ENCODE data around the gene SIRPA.

Gene SIRPA

GRCh38 chr20:1875762-1876161, 19.4 kb upstream of the SIRPA start:
- Histone ChIP-seq H3K4me1 (ENCODE audit: insufficient read depth, insufficient read length) (peaks cover 7% of the 10 kb centered on the region), H3K27me3 (ENCODE audit: insufficient read depth, insufficient read length) (no peaks in the 10 kb centered on the region), H3K9ac (ENCODE audit: insufficient read length, low read depth) (no peak overlapping the region), H3K4me3 (ENCODE audit: insufficient read length, low read depth) (no peak overlapping the region), H3K9me3 (ENCODE audit: insufficient read depth, low read length) (no peaks in the 10 kb centered on the region), H3K36me3 (ENCODE audit: insufficient read depth, insufficient read length, low read length) (no peaks in the 10 kb centered on the region)
- TF ChIP-seq SUZ12 (IDR thresholded peaks at IDR 0.05; ENCODE audit: extremely low read depth, insufficient read depth, insufficient read length) (no peak), ZNF274 (IDR thresholded peaks at IDR 0.05; ENCODE audit: low read depth, low read length) (no peak), YY1 (IDR thresholded peaks at IDR 0.05; ENCODE audit: insufficient read depth, insufficient read length) (no peak)
- DNase-seq (ENCODE audit: low read depth, low spot score) = no peak

- no peaks in the 10 kb centered on the region for H3K9me3 ChIP-seq (ENCODE audit: insufficient read depth, low read length)
- no peak for TF ChIP-seq YY1 (IDR thresholded peaks at IDR 0.05; ENCODE audit: insufficient read depth, insufficient read length)
- no peak for TF ChIP-seq SUZ12 (IDR thresholded peaks at IDR 0.05; ENCODE audit: extremely low read depth, insufficient read depth, insufficient read length)
- no peak for TF ChIP-seq ZNF274 (IDR thresholded peaks at IDR 0.05; ENCODE audit: low read depth, low read length)
- no peak overlapping the region for H3K4me3 ChIP-seq (ENCODE audit: insufficient read length, low read depth)
- no peak for DNase-seq (ENCODE audit: low read depth, low spot score)
- no peaks in the 10 kb centered on the region for H3K36me3 ChIP-seq (ENCODE audit: insufficient read depth, insufficient read length, low read length)
- H3K9ac ChIP-seq (ENCODE audit: insufficient read length, low read depth) = no peak overlapping the region
- peaks cover 7% of the 10 kb centered on the region for H3K4me1 ChIP-seq (ENCODE audit: insufficient read depth, insufficient read length)
- H3K27me3 ChIP-seq (ENCODE audit: insufficient read depth, insufficient read length) = no peaks in the 10 kb centered on the region
Measured at GRCh38 chr20:1876217-1876921, 18.8 kb upstream of the SIRPA start.

DNA sequence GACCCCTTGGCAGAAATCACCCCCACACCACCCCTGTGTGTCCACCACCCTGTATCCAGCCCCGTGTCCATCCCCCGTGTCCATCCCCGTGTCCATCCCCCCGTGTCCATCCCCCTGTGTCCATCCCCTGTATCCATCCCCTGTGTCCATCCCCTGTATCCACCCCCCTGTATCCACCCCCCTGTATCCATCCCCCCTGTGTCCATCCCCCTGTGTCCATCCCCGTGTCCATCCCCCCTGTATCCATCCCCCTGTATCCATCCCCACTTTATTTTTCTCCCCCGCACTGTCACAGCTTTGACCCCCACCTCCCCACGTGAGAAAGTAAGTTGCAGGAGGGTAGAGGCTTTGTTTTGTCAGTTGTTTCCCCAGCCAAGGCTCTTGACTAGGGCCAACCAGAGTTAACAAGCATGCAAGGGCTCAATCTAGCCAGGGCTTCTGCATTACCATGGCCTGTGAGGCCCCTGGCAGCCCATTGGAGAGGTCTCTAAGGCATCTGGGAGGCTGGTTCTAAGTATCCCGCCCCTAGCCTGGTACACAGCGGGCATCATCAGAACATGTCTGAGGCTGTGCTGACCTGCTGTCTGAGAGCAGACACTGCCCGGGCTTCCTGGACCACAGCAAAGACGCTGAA, 18.1 kb upstream of the SIRPA start:
- no peak for DNase-seq (ENCODE audit: low read depth, low spot score)
- TF ChIP-seq SUZ12 (IDR thresholded peaks at IDR 0.05; ENCODE audit: extremely low read depth, insufficient read depth, insufficient read length) (no peak), ZNF274 (IDR thresholded peaks at IDR 0.05; ENCODE audit: low read depth, low read length) (no peak), YY1 (IDR thresholded peaks at IDR 0.05; ENCODE audit: insufficient read depth, insufficient read length) (no peak)
- Histone ChIP-seq H3K4me3 (ENCODE audit: insufficient read length, low read depth) (no peak overlapping the region), H3K36me3 (ENCODE audit: insufficient read depth, insufficient read length, low read length) (no peaks in the 10 kb centered on the region), H3K9ac (ENCODE audit: insufficient read length, low read depth) (no peak overlapping the region), H3K4me1 (ENCODE audit: insufficient read depth, insufficient read length) (peaks cover 7% of the 10 kb centered on the region), H3K9me3 (ENCODE audit: insufficient read depth, low read length) (no peaks in the 10 kb centered on the region), H3K27me3 (ENCODE audit: insufficient read depth, insufficient read length) (no peaks in the 10 kb centered on the region)

DNA sequence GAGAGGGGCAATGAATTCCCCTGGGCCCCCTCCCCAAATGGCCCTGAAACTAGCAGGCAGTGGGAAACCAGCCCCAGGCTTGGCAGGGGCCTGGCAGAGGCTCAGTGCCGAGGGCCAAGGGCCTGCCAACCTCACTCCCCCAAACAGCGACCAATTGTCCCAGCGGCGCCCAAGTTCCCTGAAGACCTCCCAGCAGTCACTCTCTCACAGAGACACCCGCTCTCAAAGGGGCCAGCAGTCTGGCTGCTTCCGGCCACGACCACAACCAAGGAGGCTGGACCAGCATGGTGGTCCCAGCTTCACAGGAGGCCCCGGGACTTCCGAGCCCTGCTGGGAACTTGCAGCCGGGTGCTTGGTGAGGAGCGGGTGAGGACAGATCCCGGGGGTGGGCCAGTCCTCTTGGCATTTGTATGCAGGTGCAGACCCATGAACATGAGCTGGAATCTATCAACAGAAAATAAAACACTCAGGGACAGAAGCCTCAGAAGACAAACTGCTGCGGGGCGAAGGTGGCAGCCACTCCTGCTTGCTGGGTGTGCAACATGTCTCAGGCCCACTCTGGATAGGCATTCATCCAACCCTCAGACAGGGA, 17.5 kb upstream of the SIRPA start:
- H3K9ac ChIP-seq (ENCODE audit: insufficient read length, low read depth) = no peak overlapping the region
- no peaks in the 10 kb centered on the region for H3K27me3 ChIP-seq (ENCODE audit: insufficient read depth, insufficient read length)
- no peak overlapping the region for H3K4me3 ChIP-seq (ENCODE audit: insufficient read length, low read depth)
- H3K4me1 ChIP-seq (ENCODE audit: insufficient read depth, insufficient read length) = peaks cover 7% of the 10 kb centered on the region
- H3K9me3 ChIP-seq (ENCODE audit: insufficient read depth, low read length) = no peaks in the 10 kb centered on the region
- no peak for DNase-seq (ENCODE audit: low read depth, low spot score)
- H3K36me3 ChIP-seq (ENCODE audit: insufficient read depth, insufficient read length, low read length) = no peaks in the 10 kb centered on the region
- no peak for TF ChIP-seq YY1 (IDR thresholded peaks at IDR 0.05; ENCODE audit: insufficient read depth, insufficient read length)
- no peak for TF ChIP-seq ZNF274 (IDR thresholded peaks at IDR 0.05; ENCODE audit: low read depth, low read length)
- TF ChIP-seq SUZ12 (IDR thresholded peaks at IDR 0.05; ENCODE audit: extremely low read depth, insufficient read depth, insufficient read length) = no peak

DNA sequence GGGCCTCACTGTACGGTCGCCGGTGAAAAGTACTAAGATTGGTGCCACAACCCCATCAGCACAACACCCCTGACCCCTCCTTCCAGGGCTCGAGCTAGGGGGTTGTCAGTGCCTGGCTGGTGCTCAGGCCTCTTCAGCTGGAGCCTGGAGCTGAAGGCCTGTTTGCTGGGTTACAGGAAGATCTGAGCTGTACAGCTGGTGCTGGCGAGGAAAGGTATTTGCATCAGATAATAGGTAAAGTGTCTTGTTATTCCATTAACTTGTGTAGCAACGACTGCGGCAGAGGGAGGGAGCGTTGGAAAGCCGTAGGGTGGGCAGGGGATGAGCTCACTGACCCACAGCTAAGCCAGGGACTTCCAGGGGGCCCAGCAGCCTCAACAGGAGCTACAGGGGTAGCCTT, 15.8 kb upstream of the SIRPA start:
- no peak for TF ChIP-seq YY1 (IDR thresholded peaks at IDR 0.05; ENCODE audit: insufficient read depth, insufficient read length)
- no peak for TF ChIP-seq SUZ12 (IDR thresholded peaks at IDR 0.05; ENCODE audit: extremely low read depth, insufficient read depth, insufficient read length)
- TF ChIP-seq ZNF274 (IDR thresholded peaks at IDR 0.05; ENCODE audit: low read depth, low read length) = no peak
- Histone ChIP-seq H3K9ac (ENCODE audit: insufficient read length, low read depth) (no peak overlapping the region), H3K4me1 (ENCODE audit: insufficient read depth, insufficient read length) (peaks cover 9% of the 10 kb centered on the region), H3K4me3 (ENCODE audit: insufficient read length, low read depth) (no peak overlapping the region), H3K36me3 (ENCODE audit: insufficient read depth, insufficient read length, low read length) (no peaks in the 10 kb centered on the region), H3K9me3 (ENCODE audit: insufficient read depth, low read length) (no peaks in the 10 kb centered on the region), H3K27me3 (ENCODE audit: insufficient read depth, insufficient read length) (no peaks in the 10 kb centered on the region)
- DNase-seq (ENCODE audit: low read depth, low spot score) = no peak

GRCh38 chr20:1879934-1880333, 15.3 kb upstream of the SIRPA start:
- Histone ChIP-seq H3K4me3 (ENCODE audit: insufficient read length, low read depth) (no peak overlapping the region), H3K9ac (ENCODE audit: insufficient read length, low read depth) (no peak overlapping the region), H3K27me3 (ENCODE audit: insufficient read depth, insufficient read length) (no peaks in the 10 kb centered on the region), H3K9me3 (ENCODE audit: insufficient read depth, low read length) (no peaks in the 10 kb centered on the region), H3K36me3 (ENCODE audit: insufficient read depth, insufficient read length, low read length) (no peaks in the 10 kb centered on the region), H3K4me1 (ENCODE audit: insufficient read depth, insufficient read length) (peaks cover 7% of the 10 kb centered on the region)
- no peak for TF ChIP-seq ZNF274 (IDR thresholded peaks at IDR 0.05; ENCODE audit: low read depth, low read length)
- TF ChIP-seq YY1 (IDR thresholded peaks at IDR 0.05; ENCODE audit: insufficient read depth, insufficient read length) = no peak
- TF ChIP-seq SUZ12 (IDR thresholded peaks at IDR 0.05; ENCODE audit: extremely low read depth, insufficient read depth, insufficient read length) = no peak
- DNase-seq (ENCODE audit: low read depth, low spot score) = no peak

- DNase-seq (ENCODE audit: low read depth, low spot score) = no peak
- H3K9me3 ChIP-seq (ENCODE audit: insufficient read depth, low read length) = no peaks in the 10 kb centered on the region
- peaks cover 6% of the 10 kb centered on the region for H3K4me1 ChIP-seq (ENCODE audit: insufficient read depth, insufficient read length)
- H3K4me3 ChIP-seq (ENCODE audit: insufficient read length, low read depth) = no peak overlapping the region
- H3K36me3 ChIP-seq (ENCODE audit: insufficient read depth, insufficient read length, low read length) = no peaks in the 10 kb centered on the region
- H3K27me3 ChIP-seq (ENCODE audit: insufficient read depth, insufficient read length) = no peaks in the 10 kb centered on the region
- no peak for TF ChIP-seq ZNF274 (IDR thresholded peaks at IDR 0.05; ENCODE audit: low read depth, low read length)
- no peak for TF ChIP-seq YY1 (IDR thresholded peaks at IDR 0.05; ENCODE audit: insufficient read depth, insufficient read length)
- no peak for TF ChIP-seq SUZ12 (IDR thresholded peaks at IDR 0.05; ENCODE audit: extremely low read depth, insufficient read depth, insufficient read length)
- no peak overlapping the region for H3K9ac ChIP-seq (ENCODE audit: insufficient read length, low read depth)
Measured at GRCh38 chr20:1880529-1881239, 14.5 kb upstream of the SIRPA start.

Measured in NT2/D1 (cell line).